GM18520 (cell line): ENCODE results near the gene CENPK.
"Not testable (repeated sequence)": the region's sequence is repeated elsewhere in the genome, so short reads cannot be mapped to it uniquely, and the experiment has no call there.

Experiments
- ATAC-seq: cut with Tn5 transposase; IDR thresholded peaks from one replicate; pipeline ENCODE4 v1.9.1; 2021; ENCODE audit not compliant: unreplicated experiment

The CENPK gene, protein sequence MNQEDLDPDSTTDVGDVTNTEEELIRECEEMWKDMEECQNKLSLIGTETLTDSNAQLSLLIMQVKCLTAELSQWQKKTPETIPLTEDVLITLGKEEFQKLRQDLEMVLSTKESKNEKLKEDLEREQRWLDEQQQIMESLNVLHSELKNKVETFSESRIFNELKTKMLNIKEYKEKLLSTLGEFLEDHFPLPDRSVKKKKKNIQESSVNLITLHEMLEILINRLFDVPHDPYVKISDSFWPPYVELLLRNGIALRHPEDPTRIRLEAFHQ

DNA sequence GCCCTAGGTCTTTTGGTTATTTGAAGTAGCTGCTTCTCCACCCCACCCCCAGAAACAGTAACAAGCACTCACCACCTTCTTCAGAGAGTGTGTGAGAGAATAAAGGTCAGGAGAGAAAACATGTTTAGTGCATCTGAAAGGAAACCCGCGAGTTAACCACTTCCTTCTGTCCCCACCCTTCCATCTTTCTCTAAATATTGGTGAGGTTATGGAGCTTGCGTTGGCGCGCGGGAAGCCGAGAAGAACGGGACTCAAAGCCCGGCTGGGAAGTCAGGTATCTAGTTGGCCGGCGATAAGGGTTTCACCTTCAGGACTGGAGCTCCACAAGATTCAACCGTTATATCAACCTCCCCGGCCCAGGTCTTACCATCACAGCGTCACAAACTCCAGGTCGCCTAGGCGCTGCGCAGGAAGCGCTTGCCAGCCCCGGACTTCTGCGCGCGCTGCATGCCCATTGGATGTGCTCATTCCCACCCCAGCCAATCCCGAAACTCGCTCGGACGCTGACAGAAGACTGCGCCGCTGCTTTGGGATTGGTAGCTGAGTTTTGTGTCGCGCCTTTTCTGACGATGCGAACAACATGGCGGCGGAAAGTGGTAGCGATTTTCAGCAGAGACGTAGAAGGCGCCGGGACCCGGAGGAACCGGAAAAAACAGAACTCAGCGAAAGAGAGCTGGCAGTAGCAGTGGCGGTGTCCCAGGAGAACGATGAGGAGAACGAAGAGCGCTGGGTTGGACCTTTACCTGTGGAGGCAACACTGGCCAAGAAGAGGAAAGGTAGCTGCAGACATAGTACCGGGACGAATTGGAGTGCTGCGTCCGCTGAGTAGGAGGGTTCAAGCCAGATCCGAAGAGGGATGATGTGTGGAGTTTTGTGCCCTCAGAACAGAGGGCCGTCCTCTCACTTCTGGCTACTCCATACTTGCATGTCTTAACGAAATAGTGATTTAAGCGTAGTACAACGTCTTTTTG is at the start of gene CENPK, which contains the start of gene PPWD1:
CENPK (minus strand) TSS at position 438 of the 971 bp plus-strand sequence. CDS start 8,261 bp downstream, outside the sequence.
PPWD1 (plus strand) TSS at position 566 of the 971 bp plus-strand sequence; CDS start at position 581, 15 bp downstream.
- ATAC-seq = peak; percentile 99

DNA sequence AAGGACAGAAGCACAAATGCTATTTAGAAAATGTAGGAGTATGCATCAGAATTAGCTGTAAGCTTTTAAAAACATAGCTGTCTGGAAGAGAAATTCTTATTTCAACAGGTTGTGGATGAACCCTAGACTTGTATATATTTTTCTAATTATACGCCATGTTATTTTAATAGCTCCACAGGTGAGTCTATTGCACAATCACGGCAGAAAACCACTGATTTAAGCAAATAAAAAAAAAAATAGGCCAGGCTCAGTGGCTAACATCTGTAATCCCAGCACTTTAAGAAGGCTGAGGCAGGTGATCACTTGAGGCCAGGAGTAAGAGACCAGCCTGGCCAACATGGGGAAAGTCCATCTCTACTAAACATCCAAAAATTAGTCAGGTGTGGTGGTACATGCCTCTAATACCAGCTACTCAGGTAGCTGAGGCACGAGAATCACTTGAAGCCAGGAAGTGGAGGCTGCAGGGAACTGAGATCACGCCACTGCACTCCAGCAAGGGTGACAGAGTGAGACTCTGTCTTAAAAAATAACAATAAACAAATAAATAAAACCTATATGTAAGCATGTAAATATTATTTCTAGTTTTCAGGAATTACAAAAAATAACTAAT is 49.4 kb upstream of the CENPK start:
- no peak for ATAC-seq

DNA sequence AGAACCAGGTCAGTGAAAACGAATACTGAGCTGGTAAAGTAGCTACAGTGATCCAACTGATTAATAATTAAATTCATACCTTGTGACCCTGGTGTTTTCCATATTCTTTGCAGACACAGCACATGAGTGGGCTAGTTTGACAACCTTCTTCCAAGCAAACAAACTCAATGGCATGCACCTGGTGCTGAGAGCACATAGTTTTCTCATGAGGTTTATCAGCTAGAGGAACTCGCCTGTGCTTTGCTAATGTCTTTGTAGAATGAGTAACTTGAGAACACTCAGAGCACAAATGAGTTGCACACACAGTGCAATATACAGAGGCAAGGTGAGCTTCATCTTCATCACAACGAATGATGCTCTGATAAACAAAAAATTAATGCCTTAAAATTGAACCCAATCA is 48.6 kb upstream of the CENPK start:
- ATAC-seq = no peak

DNA sequence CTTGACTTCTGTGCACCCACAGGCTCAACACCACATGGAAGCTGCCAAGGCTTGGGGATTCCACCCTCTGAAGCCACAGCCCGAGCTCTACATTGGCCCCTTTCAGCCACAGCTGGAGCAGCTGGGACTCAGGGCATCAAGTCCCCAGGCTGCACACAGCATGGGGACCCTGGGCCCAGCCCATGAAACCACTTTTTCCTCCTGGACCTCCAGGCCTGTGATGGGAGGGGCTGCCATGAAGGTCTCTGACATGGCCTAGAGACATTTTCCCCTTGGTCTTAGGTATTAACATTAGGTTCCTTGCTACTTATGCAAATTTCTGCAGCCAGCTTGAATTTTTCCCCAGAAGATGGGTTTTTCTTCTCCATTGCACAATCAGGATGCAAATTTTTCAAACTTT is 38.8 kb upstream of the CENPK start:
- ATAC-seq = not testable (repeated sequence)

DNA sequence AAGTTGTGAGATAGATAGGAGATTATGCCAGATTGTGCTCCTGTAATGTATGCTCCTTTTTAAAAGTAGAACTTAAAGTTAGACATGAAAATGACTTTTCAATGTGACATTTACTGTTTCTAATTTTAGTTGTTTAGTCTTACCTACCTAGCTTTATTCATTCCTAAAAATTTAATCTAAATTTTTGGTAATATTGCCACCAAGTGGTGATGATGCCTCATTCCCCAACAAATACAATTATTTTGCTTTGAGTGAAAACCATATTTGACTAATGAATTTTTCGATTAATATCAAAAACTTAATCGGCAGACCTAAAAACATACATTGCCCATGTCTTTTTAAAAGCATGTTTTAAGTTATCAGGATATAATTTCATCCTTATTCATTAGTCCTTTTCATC is 25.7 kb upstream of the CENPK start:
- ATAC-seq = no peak

DNA sequence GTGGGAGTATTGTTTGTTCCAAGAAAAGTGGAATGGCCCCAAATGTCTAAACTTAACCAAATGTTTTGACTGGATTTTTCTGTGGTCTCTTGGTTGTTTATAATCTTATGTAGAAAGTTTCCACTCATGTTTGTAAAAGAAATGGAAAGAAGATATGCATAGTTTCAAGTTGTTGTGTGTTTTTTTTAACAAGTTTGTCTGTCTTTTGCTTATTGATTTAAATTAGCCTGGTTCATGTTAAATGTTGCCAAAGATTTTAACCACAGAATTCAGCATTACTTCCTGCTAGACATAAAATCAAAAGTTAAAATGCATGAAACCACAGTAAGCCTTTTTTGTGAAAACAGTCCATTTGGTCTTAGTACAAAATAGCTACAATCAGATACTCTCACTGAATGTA is 14.2 kb upstream of the CENPK start:
- no peak for ATAC-seq

DNA sequence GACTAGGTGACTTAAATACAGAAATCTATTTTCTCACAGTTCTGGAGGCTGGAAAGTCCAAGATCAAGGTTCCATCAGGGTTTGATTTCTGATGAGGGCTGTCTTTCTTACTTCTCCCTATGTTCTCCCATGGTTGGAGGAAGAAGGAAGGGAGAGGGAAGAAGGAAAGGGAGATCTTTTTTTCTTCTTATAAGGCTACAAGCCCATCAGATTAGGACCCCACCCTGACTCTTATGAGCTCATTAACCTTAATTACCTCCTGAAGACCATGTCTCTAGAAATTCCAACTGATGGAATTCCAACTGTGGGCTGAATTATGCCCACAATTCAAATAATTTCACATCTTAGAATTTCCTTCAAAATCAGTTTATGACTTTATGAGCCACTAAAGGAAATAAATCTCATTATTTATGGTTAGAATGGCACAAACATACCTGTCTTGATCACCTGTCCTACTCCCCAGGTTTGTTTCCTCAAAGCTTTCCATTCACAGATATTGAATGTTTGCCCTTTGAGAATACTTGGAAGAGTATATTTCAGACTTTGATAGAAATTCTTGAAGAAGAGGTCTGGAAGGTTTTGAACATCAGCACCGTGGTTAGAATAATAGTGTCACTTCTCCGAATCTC is 7.7 kb upstream of the CENPK start:
- no peak for ATAC-seq

DNA sequence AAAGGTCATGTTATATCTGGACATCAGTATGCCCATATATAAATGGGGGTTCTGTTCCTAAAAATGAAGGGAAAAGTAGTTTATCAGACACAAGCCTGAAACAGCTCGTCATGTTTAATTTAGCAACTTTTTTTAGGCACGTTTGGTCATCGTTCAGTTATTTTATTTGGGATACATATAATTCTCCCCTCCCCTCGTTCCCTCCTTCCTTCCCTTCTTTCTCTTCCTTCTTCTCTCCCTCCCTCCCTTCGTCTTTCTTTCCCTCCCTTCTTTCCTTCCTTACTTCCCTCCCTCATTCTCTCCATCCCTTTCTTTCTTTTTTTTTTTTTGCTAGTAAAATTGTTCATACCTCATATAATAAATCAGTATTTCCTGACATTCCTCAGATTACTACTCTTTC is 3.5 kb upstream of the CENPK start:
- no peak for ATAC-seq

DNA sequence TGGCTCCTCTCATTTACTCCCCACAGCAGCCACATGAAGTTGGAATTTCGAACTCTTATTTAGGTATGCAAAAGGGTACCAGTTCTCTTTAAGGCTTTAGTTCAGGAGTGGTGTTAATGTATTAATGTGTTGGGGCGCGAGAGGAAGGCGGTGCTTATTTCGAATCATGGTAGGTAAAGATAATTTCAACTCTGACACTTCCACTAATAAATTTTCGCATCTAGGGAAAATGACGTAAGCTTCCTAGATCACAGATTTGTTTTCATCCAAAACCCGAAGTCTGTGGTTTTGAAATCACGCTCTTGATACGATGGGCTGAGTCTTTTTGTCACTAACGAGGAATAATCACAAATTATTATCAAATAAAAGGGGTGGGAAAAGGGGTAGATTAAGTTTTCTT is 809 bp upstream of the CENPK start:
- ATAC-seq = no peak

DNA sequence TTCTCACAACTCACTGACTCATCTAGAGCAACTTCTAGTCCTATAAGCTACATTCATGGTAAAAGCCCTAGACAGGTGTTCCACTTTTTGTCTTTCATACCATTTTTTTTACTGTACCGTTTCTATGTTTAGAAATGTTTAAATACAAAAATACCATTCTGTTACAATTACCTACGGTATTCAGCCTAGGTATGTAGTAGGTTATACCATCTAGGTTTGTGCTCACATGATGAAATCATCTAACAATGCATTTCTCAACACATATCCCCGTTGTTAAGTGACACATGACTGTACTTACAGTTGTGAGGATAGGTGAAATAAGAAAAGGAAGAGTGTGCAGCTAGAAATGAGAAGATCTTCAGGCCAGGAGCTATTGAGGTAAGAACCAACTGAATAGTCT is 6.2 kb downstream of the CENPK start:
- ATAC-seq = no peak

DNA sequence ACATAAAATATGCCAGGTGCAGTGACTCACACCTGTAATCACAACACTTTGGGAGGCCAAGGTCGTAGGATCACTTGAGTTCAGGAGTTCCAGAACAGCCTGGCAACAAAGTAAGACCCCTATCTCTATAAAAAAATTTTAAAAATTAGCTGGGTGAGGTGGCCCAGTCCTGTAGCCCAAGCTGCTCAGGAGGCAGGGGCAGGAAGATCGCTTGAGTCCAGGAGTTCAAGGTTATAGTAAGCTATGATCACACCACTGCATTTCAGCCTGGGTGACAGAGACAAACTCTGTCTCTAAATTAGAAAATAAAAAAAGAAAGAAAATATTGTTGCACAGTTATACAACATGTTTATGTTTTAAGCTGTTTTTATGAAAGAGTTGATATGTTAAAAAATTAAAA is 6.8 kb downstream of the CENPK start:
- no peak for ATAC-seq

DNA sequence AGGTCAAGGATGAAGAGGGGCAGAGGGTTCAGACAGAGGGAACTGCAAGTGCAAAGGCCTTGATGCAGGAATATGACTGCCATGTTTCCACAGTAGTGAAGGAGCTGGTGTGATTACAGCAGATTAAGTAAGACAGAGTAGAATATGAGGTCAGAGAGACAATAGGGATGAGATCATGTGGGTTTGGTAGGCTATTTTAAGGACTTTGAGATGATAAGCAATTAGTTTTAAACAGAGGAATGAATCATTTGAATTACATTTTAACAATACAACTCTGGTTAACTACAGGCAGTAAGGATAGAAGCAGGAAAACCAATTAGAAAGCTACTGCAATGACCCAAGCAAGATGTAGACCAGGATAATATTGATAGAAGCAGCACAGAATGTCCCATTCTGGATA is 7.7 kb downstream of the CENPK start:
- ATAC-seq = no peak

DNA sequence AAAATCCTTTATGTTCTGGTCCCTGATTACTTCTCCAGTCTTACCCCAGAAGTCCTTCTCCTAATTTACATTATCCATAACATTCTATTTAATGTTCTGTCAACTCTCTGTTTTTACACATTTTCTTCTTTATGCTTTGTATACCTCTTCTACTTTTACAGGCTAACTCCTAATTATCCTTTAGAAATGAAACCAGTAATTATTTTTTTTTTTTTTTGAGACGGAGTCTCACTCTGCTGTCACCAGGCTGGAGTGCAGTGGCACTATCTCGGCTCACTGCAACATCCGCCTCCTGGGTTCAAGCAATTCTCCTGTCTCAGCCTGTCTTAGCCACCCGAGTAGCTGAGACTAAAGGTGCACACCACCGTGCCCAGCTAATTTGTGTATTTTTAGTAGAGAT is 9.0 kb downstream of the CENPK start:
- ATAC-seq = no peak

DNA sequence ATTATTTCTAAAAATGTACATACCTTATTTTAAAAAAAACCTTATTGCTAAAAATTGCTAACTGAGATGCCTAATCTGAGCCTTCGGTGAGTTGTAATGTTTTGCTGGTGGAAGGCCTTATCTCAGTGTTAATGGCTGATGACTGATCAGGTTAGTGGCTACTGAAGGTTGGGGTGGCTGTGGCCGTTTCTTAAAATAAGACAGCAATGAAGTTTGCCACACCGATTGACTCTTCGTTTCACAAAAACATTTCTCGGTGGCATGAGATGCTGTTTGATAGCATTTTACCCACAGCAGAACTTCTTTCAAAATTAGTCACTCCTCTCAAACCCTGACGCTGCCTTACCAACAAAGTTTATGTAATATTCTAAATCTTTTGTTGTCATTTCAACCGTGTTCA is 14.7 kb downstream of the CENPK start:
- no peak for ATAC-seq

DNA sequence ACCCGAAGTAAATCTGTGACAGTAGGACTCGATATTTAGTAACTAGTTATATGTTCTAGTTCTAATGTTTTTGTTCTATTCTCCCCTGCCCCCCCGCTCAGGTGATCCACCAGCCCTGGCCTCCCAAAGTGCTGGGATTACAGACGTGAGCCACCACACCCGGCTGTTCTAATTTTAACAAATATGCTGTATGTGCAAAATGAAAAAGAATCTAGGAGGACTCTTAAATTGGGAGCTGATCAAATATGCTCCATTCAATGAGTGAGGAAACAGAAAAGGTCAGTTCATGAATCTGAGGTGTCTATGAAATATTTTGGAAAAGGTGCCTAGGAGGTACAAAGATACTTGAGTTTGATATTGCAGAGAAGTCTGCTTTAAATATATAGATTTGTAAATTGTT is 16.8 kb downstream of the CENPK start:
- no peak for ATAC-seq

DNA sequence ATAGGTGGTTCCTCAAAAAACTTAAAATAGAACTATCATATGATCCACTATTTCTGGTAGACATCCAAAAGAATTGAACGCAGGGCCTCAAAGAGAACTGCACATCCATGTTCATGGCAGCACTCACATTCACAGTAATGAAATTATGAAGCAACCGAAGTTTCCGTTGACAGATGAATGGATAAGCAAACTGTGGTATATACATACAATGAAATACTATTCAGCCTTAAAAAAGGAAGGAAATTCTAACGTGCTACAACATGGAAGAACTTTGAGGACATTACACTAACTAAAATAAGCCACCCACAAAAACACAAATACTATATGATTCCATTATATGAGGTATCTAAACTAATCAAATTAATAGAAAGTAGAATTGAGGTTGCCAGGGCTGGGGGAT is 18.5 kb downstream of the CENPK start:
- no peak for ATAC-seq

DNA sequence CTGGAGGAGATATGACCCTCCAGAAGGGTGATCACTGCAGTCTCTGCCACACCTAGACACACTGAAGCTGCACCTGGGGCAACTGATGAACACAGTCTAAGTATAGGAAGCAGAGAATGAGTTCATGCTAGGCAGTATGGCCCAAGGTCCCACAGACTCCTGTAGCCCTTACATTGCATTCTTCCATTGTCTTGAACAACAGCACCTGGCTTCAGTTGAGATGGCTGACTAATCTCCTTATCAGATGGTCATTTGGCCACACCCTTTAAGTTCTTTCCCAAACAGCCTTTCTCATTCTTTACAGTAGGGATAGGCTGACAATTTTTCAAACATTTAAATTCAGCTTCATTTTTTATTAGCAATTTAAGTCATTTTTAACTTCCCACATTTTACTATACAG is 23.1 kb downstream of the CENPK start:
- ATAC-seq = no peak

DNA sequence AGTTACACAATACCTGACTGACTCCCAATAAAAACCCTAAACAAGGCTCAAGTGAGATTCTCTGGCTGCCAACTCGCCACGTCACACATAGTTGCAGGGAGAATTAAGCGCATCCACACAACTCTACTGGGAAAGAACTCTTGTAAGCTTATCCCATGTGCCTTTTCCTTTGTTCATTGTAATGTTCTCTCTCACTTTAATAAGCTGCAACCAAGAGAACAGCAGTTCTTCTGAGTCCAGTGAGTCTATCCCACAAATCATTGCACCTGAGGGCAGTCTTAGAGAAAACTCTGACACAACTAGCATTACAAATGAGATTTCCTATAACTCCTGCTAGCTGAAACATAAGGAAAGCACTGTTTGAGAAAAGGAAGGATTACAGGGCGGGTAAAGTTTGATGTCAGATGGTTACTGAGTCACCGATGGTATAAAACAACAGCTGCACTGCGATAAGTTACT is 27.4 kb downstream of the CENPK start:
- no peak for ATAC-seq

DNA sequence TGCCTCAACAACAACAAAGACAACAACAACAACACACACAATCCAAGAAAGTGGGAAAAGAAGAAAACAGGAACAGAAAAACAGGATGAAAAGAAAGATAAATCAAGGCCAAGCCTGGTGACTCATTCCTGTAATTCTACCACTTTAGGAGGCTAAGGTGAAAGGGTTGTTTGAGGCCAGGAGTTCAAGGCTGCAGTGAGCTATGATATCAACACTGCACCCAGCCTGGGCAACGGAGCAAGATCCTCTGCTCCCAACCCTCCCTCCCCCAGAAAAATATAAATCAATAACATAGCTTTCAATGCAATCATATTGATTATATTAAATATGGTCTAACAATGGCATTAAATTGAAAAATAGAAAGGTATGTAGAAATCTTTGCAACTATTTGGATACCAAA is 32.1 kb downstream of the CENPK start:
- ATAC-seq = no peak

DNA sequence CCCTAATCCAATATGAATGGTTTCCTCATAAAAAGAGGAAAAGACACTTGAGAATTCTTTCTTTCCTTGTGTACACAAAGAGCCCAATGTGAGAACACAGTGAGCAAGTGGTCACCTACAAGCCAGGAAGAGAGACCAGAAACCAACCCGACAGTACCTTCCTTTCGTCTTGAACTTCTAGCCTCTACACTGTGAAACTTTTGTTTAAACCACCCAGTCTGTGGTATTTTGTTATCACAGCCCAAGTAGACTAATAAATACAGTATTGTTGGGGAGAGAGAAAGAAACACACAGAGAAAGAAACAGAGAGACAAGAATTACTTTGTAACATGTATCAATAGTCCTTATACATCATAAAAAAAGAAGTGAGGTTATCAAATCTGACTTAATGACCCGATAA is 37.2 kb downstream of the CENPK start:
- no peak for ATAC-seq
